HG02970 (cell line): ENCODE measurements around the gene AQP10.
"Not testable (repeated sequence)": the region's sequence is repeated elsewhere in the genome, so short reads cannot be mapped to it uniquely, and the experiment has no call there.

Experiments
- ATAC-seq: cut with Tn5 transposase; IDR thresholded peaks from one replicate; pipeline ENCODE4 v1.9.1; 2021; ENCODE audit warnings: mild to moderate bottlenecking, moderate library complexity, moderate number of reproducible peaks; ENCODE audit not compliant: unreplicated experiment, low FRiP score

Gene AQP10, protein sequence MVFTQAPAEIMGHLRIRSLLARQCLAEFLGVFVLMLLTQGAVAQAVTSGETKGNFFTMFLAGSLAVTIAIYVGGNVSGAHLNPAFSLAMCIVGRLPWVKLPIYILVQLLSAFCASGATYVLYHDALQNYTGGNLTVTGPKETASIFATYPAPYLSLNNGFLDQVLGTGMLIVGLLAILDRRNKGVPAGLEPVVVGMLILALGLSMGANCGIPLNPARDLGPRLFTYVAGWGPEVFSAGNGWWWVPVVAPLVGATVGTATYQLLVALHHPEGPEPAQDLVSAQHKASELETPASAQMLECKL

DNA sequence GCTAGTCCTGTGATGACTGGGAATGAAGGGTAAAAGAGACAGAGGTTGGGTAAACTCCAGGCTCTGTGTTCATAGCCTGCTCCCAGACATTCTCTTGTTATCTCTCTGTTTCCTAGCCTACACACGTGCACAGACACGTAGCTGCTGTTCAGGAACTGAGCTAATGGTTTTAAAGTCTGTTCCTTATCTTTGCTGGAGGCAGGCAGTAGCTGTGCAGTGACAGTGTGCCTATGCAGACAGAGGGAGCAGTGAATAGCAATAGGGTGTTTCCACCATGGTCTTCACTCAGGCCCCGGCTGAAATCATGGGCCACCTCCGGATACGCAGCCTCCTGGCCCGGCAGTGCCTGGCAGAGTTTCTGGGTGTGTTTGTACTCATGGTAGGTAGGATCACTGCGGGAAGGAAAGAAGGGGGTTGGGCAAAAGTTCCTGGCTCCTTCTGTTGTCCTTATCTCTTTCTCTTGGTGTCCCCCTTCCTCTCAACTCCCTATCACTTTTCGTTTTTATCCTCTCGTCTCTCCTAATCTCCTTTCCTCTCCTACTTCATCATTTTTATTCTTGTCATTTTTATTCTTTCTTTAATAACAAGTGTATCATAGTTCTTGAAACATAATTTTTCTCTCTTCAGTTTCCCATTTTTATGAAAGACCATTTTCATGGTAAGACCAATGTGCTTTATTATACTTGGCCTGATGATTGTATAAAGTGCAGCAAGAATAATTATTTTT is at the start of gene AQP10:
TSS of gene AQP10 (plus strand) at position 212 of the 727 bp plus-strand sequence. CDS start at position 275, 63 bp downstream.
- no peak for ATAC-seq

GRCh38 chr1:154272217-154272998 is 48.5 kb upstream of the AQP10 start, which contains the start of gene HAX1:
HAX1 (plus strand) TSS chr1:154272629; CDS start chr1:154272724, 95 bp downstream.
- peak; percentile 85 for ATAC-seq

DNA sequence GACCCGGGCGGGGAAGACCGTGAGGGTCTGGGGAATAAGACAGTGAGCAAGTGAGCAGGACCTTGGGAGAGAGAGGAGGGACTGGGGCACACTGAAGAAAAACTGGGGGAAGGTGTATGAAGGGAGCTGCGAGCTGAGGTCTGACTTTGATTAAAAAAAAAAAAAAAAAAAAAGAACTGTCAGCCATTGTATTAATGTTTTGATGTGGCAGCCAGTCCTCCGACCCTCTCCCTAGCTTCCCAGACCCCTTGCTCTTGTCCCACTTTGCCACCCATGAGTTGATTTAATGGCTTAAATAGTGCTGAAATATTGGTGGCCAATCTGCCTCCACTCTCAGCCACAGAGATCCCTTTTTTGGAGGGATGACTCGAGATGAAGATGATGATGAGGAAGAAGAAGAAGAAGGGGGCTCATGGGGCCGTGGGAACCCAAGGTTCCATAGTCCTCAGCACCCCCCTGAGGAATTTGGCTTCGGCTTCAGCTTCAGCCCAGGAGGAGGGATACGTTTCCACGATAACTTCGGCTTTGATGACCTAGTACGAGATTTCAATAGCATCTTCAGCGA is 47.8 kb upstream of the AQP10 start:
- ATAC-seq: no peak

- ATAC-seq: no peak
Observed at GRCh38 chr1:154276797-154277196, 44.1 kb upstream of the AQP10 start.

- ATAC-seq: not testable (repeated sequence)
Observed at GRCh38 chr1:154287591-154287990, 33.3 kb upstream of the AQP10 start.

- no peak for ATAC-seq
Observed at GRCh38 chr1:154288661-154289060, 32.2 kb upstream of the AQP10 start.

DNA sequence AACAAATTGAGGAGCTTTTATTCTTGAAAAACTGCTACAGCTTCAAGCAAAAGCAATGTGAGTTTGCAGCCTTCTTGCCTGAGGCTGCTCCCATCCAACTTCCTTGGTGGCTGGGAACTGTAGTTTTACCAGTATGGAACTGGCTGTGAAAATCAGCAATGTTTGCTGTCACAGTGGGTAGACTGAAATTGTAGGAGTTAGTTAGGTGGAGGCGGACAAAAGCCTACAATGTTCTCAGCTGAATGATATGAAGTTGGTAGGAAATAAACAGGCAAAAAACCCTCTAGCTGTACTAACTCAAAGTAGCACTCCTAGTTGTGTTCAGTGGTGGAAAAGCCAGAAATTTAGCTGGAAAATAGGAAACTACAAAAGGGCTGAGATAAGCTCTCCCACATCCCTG is 30.0 kb upstream of the AQP10 start:
- no peak for ATAC-seq

DNA sequence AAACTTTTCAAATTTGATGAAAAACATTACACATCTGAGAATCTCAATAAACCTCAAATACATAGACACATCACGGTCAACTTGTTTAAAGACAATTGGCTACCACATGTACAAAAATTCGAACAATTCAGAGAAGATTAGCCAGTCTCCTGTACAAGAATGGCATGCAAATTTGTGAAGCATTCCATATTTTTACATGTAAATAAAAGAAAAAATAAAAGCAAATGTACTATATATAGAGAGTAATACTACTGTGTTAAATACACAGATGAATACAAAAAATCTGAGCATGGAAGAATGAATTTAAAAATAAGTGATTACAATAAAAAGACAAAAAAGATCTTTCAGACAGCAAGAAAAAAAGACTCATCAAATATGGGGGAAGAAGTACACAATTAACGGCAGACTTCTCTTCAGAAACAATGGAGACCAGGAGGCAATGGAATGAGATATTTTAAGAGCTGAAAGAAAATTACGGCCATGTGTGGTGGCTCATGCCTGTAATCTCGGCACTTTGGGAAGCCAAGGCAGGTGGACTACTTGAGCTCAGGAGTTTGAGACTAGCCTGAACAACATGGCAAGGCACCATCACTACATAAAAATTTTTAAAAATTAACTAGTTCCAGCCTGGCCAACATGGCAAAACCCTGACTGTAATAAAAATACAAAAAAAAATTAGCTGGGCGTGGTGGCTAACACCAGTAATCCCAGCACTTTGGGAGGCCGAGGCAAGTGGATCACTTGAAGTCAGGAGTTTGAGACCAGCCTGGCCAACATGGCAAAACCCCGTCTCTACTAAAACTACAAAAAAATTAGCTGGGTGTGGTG is 25.3 kb upstream of the AQP10 start:
- no peak for ATAC-seq

DNA sequence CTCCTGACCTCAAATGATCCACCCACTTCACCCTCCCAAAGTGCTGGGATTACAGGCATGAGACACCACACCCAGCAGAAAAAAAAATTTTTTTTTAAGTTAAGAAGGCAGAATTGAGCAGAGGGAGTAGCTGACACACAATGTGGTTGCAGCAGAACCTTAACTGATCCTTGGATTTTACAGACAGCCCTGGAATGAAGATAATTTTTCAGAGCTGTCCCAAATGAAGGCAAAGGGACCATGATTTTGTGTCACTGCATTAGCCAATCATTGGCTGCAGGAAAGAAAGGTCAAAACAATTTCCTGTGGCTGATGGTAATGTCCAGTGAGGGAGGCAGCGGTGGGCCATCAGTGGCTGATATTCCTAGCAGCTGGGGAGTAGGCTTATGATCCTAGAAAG is 19.3 kb upstream of the AQP10 start:
- no peak for ATAC-seq

DNA sequence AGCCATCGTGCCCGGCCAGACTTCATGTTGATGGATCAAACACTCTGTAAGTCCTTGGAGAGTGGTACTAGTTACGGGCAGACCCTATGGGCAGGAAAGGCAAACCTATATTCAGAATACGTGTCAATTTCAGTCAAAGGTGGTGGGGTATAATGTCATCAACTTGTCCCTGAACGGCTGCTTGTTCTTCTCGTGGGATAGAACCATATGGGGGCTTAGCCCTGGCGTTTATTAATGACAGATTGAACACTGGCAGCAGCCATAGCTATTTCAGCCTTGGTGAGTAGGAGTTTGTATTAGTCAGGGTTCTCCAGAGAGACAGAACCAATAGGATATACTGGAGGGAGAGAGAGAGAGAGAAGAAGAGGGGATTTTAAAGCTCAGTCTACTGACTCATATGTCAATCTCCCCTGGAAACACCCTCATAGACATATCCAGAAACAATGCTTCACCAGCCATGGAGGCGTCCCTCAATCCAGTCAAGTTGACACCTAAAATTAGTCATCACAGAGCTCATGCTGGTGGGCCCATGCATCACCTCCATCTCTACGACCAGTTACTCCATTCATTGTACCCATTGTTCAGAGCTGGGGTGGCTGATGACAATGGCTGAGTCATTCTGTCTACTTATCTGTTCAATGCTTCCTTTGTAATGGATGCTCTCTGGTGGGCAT is 16.1 kb upstream of the AQP10 start:
- ATAC-seq: no peak

DNA sequence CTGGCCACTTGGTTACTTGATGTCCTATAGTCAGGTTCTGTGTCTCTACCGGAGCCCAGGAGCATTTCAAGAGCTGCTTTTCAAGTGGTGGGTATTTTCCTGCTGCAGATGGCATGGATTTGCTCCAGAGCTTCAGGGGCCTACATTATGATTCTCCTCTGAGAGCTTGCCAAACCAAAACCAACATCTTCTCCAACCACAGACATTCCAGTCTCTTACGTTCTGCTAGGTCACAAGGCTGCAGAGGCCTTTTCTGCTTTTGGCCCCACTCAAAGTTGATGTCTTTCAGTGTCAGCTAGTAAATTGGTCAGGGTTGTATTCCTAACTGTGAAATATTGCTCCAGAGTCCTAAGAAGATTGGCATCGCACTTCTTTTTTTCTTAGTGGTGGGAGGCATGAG is 14.7 kb upstream of the AQP10 start:
- ATAC-seq: no peak

GRCh38 chr1:154307670-154308270 is 13.1 kb upstream of the AQP10 start:
- ATAC-seq: not testable (repeated sequence)

DNA sequence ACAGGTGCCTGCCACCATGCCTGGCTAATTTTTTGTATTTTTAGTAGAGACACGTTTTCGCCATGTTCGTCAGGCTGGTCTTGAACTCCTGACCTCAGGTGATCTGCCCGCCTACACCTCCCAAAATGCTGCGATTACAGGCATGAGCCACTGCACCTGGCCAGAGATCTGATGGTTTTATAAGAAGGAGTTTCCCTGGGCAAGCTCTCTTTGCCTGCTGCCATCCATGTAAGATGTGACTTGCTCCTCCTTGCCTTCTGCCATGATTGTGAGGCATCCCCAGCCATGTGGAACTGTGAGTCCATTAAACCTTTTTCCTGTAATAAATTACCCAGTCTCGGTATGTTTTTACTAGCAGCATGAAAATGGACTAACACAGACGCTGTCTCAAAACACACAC is 11.8 kb upstream of the AQP10 start:
- not testable (repeated sequence) for ATAC-seq

- not testable (repeated sequence) for ATAC-seq
Observed at GRCh38 chr1:154312229-154313065, 8.4 kb upstream of the AQP10 start.

DNA sequence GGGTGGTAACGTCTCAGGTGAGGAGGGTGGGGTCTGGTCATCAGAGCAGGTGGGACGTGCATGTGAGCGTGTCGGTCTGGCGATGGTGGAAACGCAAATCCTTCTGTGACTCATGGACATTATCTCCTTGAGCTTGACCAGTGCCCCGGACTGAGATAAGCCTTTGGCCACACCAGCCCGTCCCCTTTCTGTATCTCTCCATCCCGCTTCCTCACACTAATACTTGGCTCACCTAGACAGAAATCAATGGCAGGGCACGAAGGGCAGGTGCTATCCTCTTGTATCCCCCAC is 7.9 kb upstream of the AQP10 start:
- ATAC-seq: no peak

DNA sequence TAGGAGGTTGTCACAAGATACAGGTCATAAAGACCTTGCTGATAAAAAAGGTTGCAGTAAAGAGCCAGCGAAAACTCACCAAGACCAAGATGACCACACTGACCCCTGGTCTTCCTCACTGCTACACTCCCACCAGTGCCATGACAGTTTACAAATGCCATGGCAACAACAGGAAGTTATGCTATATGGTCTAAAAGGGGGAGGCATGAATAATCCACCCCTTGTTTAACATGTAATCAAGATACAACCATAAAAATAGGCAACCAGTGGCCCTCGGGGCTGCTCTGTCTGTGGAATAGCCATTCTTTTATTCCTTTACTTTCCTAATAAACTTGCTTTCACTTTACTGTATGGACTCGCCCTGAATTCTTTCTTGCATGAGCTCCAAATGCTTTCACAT is 6.7 kb upstream of the AQP10 start:
- ATAC-seq: not testable (repeated sequence)

- ATAC-seq: no peak
Observed at GRCh38 chr1:154316704-154317103, 4.2 kb upstream of the AQP10 start.

- ATAC-seq: no peak
Observed at GRCh38 chr1:154318386-154318785, 2.5 kb upstream of the AQP10 start.
